Activated T-helper 1 cell treated with Interleukin-2 at 50 U/mL for 16 hours (primary cell): ENCODE measurements around the gene SNX8.

ENCODE experiments used
- DNase-seq: peaks from one replicate; pipeline ENCODE4 v3.0.0-alpha.2; 2020; ENCODE audit warnings: low read depth

Gene SNX8

DNA sequence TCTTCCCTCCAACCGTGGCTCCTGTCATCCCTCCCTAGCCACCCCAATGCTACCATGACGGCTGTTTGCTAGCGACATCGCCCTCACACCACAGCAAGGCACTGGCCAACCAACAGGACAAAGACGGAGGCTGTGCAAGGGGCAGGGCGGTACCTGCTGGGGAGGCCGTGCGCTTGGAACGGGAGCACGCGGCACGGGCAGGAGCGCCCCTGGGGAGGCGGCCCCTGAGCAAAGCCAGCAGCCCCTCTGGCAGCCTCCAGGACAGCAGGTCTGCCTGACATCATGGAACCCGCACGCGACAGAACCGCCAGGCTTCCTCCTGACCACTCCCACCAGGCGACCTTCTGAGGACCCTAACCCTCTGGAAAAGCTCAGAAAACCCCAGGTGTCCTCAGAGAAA, 94.2 kb downstream of the SNX8 start:
- DNase-seq: no peak

DNA sequence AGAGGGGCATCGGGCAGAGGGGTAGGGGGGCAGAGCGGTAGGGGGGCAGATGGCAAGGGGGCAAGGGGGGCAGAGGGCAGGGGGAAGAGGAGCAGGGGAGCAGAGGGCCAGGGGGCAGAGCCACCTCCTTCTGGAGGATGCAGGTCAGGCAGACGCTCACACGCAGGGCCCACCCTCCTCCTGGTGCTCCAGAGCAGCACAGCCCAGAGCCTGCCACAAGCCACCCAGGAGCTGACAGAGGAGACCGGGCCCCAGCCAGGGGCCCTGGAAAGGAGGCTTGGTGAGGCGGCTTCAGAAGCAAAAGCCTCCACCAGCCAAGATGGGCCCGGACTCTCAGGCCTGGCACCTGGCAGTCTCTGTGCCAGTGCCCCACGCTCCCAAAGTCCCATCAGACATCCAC, 94.6 kb downstream of the SNX8 start:
- DNase-seq: no peak

DNA sequence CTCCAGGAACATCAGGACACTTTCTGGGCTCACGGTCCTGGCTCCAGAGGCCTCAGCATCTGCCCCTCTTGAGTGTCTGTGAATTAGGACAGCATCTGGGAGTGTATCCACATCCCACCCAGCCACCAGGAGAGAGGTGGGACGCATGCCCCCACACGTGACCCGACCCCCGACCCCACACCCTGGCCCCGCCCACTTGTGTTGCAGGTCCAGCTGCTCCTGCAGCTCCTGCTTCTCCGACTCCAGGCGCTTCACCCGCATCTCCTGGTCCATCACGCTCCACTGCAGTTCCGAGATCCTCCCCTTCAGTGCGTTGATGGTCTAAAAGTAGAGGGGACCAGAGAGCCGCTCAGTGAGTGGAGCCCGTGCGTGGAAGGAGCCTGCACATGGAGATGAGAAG, 95.1 kb downstream of the SNX8 start:
- no peak for DNase-seq

DNA sequence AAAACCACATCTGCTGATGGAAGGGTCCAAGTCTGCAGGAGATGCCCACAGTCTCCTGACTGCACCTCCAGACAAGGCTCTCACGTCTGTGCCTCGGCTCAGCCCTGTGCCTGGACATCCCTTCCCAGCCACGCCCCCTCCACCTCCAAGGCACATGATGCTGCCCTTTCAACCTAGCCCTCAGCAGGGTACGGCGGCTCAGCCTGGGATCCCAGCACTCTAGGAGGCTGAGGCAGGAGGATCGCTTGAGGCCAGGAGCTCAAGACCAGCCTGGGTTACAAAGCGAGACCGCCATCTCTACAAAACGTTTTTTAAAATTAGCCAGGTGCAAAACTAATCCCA, 95.8 kb downstream of the SNX8 start:
- no peak for DNase-seq

DNA sequence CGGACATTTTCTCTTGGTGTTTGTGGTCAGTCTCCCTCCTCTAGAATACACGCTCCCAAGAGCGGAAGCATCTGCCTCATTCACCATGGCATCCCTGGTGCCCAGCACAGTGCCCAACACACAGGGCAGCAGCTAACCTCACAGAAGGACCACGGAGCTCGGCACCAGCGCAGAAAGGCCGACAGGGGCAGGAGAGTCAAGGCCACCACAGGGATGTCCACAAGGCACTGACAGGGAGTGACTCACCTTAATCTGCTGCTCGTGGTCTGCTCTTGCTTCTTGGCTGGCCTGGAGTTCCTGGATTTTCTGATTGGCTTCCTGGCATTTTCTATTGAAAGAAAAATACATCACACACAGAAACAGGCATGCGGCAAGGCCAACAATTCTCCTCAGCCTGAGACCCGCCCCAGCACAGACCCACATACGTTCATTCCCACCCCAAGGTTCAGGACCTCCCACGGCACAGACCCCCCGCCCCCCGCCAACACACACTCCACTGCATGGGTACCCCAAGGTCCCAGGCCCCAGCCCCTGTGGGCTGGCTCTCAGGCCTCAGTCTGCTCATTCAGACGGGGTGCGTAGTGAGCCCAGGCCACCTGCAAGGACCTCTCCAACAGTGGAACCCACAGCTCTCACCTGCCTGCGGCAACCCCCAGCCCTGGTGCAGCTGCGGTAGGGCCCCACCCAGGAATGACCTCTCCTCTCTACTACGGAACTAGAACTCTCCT, 96.4 kb downstream of the SNX8 start:
- DNase-seq: no peak

DNA sequence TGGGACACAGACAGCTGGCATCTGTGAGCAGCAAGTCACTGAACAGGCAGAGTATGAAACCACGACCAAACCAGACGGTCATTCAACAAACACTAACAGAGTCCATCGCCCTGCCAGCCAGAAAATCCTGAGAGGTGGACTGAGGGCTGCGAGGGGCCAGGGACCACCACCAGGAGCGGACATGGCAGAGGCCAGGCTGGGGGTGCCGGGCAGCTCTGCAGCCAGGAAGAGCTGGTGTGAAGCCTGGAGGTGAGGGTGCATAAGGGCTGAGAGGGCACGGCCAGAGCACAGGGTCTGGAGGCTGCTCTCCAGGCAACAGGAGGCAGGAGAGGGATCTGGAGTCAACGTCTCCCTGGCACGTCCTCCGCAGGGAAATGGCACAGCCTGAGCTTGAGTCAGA, 97.0 kb downstream of the SNX8 start:
- no peak for DNase-seq

DNA sequence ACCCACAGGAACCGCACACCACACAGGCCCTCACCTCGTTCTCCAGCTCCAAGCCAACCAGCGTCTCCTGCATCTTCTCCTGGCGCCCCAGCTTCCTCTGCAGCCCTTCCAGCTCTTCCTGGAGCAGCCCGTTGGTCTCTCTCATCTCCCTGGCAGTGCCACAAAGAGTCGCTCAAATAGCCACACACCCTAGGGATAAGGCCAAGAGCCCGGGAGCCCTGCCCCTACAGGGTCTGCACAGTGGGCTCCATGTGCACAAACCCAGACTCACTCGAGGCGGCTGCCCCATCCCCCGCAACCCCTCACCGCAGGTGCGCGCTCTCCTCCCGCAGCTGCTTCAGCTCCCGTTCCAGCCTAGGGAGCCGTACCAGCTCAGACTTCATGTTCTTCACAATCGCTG, 98.4 kb downstream of the SNX8 start:
- no peak for DNase-seq

DNA sequence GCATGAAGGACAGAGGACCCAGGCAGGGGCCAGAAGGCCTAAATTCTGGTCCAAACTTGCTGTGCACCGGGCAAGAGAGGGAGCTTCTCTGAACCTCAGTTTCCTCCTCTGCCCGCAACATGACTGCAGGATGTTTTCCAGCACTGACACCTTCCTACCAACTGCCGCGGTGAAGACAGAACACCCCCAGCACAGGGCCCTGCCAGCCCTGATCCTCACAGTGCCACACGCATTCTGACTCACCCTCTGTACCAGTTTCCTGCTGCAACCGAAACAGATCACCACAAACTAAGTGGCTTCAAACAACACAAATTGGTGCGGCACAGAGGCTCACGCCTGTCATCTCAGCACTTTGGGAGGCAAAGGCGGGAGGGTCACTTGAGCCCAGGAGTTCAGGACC, 99.6 kb downstream of the SNX8 start:
- no peak for DNase-seq

DNA sequence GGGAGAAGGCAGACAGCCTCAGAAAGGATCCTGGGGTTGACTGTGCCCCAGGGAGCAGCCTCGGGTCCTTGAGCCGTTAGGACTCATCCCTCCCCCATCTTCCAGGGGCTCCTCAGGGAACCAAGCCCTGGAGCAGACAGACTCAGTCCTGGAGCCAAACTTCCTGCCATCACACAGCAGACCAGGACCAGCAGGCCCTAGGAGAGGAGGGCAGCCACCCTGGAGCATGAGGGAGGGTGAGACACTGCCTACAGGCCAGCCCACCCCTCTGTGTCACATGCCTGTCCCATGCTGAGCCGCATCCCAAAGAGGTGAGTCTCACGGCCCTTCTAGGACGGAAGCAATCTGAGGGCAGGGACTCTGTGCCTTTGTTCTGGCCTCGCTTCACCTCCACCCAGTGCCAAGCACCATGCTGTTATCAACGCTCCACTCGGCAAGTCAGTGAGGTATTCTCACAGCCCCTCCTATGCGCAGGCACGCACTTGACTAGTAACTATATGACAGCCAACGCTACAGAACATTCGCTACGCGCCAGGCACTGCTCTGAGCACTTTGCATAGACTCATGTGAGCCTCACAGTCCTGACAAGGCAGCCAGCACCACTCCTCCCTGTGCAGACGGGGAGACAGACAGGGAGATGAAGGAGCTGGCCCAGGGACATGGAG, 100.6 kb downstream of the SNX8 start:
- no peak for DNase-seq

DNA sequence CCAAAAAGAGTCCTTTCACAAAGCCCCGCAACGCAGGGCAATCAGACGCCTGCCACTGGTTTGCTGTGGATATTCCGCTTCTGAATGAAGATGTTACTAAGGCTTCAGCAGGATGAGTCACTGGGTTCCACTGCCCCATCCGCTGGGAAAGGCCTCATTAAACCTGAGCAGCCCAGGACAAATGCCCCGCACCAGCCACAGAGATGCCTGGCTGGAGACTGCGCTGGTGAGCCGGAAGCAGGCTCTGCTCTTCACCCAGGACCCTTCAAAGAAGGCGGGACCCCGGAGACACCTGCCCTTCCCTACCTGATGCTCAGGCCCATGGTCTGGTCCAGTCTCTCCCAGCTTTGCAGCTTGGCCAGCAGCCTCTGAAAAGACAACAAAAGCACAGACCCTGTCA, 101.3 kb downstream of the SNX8 start:
- no peak for DNase-seq

DNA sequence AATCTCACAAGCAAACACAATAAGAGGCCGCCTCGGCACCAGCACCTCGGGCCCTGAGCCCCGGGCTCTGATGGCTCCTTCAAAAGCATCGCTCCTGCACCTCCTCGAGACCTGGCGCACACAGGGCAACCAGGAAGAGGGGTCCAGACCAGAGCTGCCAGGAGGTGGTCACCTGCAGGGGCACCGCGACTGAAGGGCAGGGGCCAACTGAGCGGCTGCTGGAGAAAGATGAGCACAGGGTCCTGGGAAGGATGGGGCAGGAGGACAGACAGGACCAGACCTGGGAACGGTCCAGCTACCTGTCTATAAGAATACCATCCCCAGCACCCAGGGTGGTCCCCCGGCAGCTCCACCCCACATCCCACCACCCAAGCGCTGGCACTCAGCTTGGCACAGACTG, 102.3 kb downstream of the SNX8 start:
- DNase-seq: no peak

DNA sequence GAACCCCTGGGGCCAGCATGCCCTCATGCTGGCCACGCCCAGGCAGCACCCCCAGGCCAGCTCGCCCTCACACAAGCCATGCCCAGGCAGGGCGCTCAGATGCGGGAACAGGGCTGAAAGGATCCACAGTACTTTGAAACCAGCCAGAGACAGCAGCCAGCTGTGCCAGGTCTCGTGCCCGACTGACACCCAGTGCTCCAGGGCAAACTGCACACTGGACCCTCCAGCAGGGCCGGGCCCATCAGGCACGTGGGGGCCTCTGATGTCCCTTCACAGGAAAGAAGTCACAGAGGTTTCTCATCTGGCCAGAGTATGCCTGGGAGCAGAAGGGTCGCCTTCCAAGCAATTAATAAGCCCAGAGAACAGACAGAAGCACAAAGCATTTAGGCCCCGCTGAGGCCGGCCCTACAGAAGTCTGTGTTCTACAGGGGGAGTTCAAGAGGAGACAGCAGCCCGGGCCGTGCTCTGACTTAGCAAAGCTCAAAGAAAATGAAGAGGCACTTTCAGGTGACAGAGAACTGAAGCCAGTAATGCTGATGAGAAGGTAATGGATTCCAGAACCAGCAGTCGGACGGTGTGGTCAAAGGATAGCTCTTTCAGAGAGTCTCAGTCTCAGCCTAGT, 102.9 kb downstream of the SNX8 start:
- DNase-seq: no peak

DNA sequence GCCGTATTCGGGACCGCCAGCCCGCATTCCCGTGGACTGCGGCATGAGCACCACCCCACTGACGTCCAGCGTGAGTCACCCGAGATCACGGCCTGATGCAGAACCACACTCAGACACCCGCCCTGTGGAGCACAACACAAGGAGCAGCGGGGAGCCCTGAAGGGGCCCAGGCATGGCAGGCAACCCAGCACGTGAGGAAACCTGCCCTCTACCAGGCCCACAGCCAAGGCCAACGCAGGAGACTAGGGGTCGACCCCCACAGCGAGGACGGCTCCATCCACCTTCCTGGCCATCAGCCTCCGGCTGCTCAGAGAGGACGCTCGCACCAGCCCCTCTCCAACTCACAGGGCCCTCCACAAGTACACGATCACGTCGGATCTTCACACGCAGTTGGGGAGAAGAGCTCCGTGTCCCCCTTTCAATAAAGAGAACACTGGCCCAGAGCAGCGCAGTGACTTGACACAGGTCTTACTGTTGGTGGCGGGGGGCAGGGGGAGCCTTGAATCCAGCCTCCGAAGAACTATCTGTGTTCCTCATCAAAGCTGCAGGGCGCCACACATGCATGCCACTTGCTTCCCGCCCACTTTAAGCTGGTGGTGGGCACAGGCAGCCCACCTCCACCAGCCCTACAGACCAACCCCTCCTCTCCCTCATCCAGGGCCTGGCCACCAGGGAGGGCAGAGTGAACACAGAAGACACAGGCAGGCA, 103.5 kb downstream of the SNX8 start:
- no peak for DNase-seq

DNA sequence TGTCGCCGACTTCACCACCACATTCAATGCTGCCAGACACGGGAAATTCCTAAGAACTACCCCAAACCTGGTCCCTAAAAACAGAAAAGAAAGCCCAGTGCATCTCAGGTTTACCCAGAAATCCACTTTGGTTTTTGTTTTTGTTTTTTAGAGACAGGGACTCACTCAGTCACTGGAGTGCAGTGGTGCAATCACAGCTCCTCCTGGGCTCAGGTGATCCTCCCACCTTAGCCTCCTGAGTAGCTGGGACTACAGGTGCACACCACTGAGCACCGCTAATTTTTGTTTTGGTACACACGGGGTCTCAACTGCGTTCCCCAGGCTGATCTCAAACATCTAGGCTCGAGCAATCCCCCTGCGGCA, 104.3 kb downstream of the SNX8 start:
- DNase-seq: no peak

DNA sequence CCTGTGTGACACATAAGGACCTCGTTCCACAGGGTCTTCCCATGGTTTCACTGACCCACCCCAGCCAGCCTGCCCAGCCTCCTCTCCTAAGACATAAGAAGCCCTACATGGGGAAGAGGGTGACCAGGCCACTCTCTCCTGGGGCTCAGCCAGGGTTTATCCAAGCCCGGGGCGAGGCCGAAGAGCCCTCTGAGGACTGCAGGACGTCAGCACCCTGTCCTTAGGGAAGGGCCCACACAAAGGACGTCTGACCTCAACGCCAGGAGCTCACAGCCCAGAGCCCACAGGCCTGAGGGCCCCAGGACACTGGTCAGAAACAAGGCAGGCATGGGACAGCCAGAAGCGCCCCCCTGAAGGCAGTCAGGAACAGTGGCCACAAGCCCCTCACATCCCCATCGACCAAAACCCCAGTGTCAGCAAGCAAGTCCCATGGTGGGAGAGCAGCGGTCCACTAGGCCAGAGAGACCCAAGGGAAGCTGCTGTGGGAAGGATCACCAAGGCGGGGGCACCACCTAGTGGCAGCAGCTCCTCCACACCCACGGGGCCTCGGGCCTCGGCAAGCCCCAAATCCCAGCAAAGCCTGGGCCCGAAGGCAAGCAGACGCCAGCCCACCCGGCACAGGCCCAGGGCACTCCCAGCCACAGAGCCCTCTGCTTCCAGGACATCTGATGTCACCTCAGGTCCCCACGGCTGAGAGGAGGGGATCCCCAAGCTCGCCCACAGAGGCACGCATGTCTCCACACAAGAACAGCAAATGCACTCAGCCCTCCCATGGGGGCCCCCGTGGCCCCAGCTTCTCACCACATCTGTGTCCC, 104.9 kb downstream of the SNX8 start:
- no peak for DNase-seq

DNA sequence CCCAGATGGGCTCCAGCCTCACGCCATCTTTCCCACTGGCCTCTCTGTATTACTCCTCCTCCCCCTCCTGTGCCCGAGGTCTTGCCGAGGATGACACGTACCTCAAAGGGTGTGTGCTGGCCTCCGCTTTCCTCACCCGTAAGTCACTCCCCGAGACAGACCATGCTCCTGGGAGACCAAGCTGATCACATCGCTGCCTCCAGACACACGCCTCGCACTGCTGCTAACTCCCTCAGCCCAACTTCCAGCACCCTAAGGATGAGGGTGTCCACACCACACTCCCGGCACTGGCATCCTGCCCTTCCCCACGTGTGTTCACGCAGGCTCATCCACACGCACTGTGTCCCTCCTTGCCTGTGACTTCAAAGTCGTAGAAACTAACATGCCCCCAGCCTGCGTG, 105.5 kb downstream of the SNX8 start:
- no peak for DNase-seq

DNA sequence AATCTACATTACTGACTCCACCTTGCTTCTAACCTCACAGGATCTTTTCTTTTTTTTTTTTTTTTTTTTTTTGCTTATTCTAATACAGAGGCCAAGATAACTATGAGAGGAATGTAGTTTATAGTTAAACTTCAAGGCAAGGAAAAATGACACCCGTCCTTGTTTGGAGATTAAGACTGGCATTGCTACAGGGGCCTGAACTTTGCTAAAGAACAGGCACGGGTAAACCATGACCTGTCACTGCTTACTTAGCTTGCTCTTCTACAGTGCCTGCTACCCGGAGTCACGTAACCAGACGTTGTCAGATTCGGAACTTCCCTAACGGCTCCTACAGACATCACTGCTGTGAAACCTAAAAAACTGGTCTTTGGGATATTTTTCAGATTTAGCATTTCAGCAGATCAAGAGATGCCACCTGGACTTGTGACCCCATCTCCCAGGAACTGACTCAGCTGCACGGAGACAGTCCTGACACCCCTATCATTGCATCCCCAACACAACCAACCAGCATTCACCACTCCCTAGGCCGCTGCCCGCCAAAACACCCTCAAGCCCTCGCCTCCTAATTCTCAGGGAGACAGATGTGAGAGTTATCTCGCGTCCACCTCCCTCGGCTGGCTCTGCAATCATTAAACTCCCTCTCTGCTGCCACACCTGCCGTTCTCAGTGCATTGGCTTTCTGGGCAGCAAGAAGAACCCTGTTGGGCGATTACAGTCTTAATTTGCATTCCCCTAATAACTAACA, 109.0 kb downstream of the SNX8 start:
- no peak for DNase-seq

DNA sequence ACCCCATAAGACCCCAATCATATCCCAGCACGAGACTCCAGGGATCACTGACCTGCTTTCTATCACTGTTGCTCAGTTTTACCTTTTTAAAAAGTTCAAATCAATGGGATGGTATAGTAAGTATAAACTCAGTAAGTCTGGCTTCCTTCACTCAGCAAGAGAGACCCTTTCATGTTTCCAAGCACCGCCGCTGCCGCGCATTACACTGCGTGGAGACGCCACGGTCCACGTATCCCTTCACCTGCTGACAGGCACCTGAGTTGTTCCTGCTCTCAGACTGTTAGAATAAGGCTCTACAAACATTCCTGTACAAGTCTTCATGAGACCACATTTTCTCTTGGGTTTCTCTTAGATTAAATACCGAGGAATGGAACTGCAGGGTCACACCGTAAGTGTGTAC, 109.8 kb downstream of the SNX8 start:
- DNase-seq: no peak

DNA sequence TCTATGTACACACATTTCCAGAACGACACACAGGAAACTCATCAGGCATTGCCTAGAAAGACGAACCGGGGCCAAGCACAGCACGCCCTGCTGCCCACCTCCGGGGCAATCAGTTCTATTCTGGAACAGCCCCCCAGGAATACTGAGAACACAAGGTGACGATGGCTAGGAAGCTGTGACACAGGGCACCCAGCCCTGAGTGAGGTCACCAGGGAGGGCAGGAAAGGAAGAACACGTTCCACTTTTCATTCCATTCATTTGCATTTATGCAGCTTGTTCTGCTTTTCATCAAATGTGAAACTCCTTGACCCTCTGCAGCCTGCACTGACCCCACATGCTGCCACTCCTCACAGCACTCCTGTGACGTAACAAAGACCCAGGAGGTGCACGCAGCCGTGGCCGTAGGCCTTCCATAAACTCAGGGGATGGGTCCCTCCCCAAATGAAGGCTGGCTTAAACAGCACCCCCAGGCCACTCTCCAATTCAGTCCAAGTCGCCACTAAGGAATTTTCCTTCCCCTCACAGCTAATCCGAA, 110.4 kb downstream of the SNX8 start:
- DNase-seq: no peak

DNA sequence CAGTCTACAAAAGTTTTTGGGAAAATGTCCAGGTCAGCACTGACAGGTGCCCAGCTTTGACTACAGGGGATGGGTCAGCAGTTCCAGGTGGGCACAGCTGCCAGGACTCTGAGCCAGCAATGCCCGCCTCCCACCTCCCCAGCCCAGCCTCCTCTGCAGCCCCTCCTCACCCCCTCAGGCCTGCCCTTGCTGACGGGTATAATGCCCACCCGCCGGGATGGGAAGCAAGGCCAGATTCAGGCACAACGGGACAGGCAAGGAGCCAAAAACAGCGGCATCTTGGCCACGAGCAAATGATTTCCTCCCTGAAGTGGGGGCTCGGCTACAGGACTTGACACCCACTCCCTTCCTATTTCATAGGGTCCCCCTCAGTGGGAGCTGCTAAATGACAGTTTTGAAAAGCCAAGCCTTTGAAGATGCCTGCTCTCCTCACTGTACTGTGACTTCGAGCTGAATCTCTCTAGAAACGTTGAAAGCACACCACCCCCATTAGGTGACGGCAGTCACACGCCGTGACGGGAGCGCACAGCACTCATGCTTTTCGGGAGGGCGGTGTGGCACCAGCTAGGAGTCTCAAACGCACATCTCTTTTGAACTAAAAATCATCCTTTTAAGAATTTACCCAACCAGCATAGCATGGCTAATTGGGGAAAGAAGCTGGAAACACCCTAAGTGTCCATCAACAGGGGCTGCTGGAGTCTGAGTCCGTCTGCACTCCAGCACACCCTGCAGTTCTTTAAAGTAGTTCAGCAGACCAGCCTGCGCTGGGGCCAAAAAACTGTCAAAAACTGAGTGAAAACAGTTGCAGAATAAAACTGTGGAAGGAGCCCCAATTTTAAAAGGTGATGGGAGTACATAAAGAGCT, 111.1 kb downstream of the SNX8 start:
- DNase-seq: no peak
